KBM-7 (cell line): Measurements from ENCODE around the gene FRAT1.
"Not testable (repeated sequence)": the region's sequence is repeated elsewhere in the genome, so short reads cannot be mapped to it uniquely, and the experiment has no call there.

Experiments used
- DNase-seq: peaks from one replicate; pipeline ENCODE4 v3.0.0-alpha.2; 2015
- in situ Hi-C: fragments of 300-500 bp; cut with MboI; formaldehyde crosslinking; loops from 2 replicates; pipeline ENCODE4 v1.14.3; 2020; ENCODE audit warnings: low sequenced_read_pairs, low pct_unique_long_range_greater_than_20kb, mixed read lengths

The FRAT1 gene

GRCh38 chr10:97318772-97319651 lies at the start of gene FRAT1:
Gene FRAT1 (plus strand): TSS chr10:97319271. CDS start chr10:97319454, 183 bp downstream.
- peak; percentile 94 for DNase-seq
- in situ Hi-C loops, result no loop called here

GRCh38 chr10:97270523-97271154 lies 48.4 kb upstream of the FRAT1 start:
- DNase-seq, result no peak
- in situ Hi-C loops, result no loop called here

- in situ Hi-C loops, result no loop called here
- no peak for DNase-seq
These were observed 45.4 kb upstream of the FRAT1 start for GRCh38 chr10:97273700-97274099.

GRCh38 chr10:97274828-97275227 lies 44.2 kb upstream of the FRAT1 start:
- in situ Hi-C loops, result no loop called here
- no peak for DNase-seq

- in situ Hi-C loops, result no loop called here
- no peak for DNase-seq
These were observed 41.5 kb upstream of the FRAT1 start for GRCh38 chr10:97277551-97277950.

- in situ Hi-C loops, result no loop called here
- peak; percentile 79 for DNase-seq
These were observed 40.5 kb upstream of the FRAT1 start for GRCh38 chr10:97278491-97278989.

- DNase-seq, result peak; percentile 21
- in situ Hi-C loops, result no loop called here
These were observed 39.8 kb upstream of the FRAT1 start for GRCh38 chr10:97279121-97279815.

GRCh38 chr10:97280783-97281182 lies 38.3 kb upstream of the FRAT1 start:
- in situ Hi-C loops, result no loop called here
- DNase-seq, result no peak

GRCh38 chr10:97290076-97290475 lies 29.0 kb upstream of the FRAT1 start:
- in situ Hi-C loops, DNase-seq: not testable (repeated sequence)

GRCh38 chr10:97290576-97291356 lies 28.3 kb upstream of the FRAT1 start:
- DNase-seq, in situ Hi-C loops: not testable (repeated sequence)

- in situ Hi-C loops, result no loop called here
- peak; percentile 15 for DNase-seq
These were observed 27.5 kb upstream of the FRAT1 start for GRCh38 chr10:97291357-97292096.

- peak; percentile 100 for DNase-seq
- in situ Hi-C loops, result no loop called here
These were observed 26.8 kb upstream of the FRAT1 start, which contains the start of gene ARHGAP19 for GRCh38 chr10:97292097-97292861. Gene ARHGAP19 (minus strand): TSS chr10:97292637. CDS start chr10:97292627, 10 bp downstream.

- no peak for DNase-seq
- in situ Hi-C loops, result no loop called here
These were observed 26.2 kb upstream of the FRAT1 start for GRCh38 chr10:97292862-97293198.

GRCh38 chr10:97297556-97298222 lies 21.4 kb upstream of the FRAT1 start:
- in situ Hi-C loops, result no loop called here

GRCh38 chr10:97298223-97298571 lies 20.9 kb upstream of the FRAT1 start:
- no peak for DNase-seq
- in situ Hi-C loops, result no loop called here

More at GRCh38 chr10:97297556-97298222, 21.4 kb upstream of the FRAT1 start:
- DNase-seq, result no peak

- no peak for DNase-seq
- in situ Hi-C loops, result no loop called here
These were observed 18.1 kb upstream of the FRAT1 start for GRCh38 chr10:97300980-97301379.

GRCh38 chr10:97302088-97302791 lies 16.8 kb upstream of the FRAT1 start:
- in situ Hi-C loops, result no loop called here
- no peak for DNase-seq
